Activated naive CD4-positive, alpha-beta T cell treated with anti-CD3 and anti-CD28 coated beads for 36 hours (primary cell): ENCODE data around the gene BMP6. TPM values are rescaled to one million over a fixed set of nuclear protein-coding genes. Genes with fewer than 3 reads are reported as not detected.

ENCODE experiments used
- CTCF ChIA-PET: fragments of 350-600 bp; sonication (Branson Sonifier 250); formaldehyde crosslinking; loops from one replicate; lab custom pipeline; 2021; ENCODE audit warnings: antibody characterized with exemption; lab: Charles Lee
- DNase-seq: peaks from one replicate; pipeline ENCODE4 v3.0.0-alpha.2; 2020
- H3K27ac Mint-ChIP-seq: one replicate; pipeline ENCODE4 v1.8.0; 2021; ENCODE audit warnings: mild to moderate bottlenecking, mixed read lengths
- H3K27me3 Mint-ChIP-seq: one replicate; pipeline ENCODE4 v1.8.0; 2021; ENCODE audit warnings: low read depth, mixed read lengths
- H3K36me3 Mint-ChIP-seq: one replicate; pipeline ENCODE4 v1.8.0; 2021; ENCODE audit warnings: low read depth, mixed read lengths
- H3K4me1 Mint-ChIP-seq: one replicate; pipeline ENCODE4 v1.8.0; 2021; ENCODE audit warnings: low read depth, mixed read lengths
- H3K4me3 Mint-ChIP-seq: one replicate; pipeline ENCODE4 v1.8.0; 2021; ENCODE audit warnings: mild to moderate bottlenecking, moderate library complexity, mixed read lengths
- H3K9me3 Mint-ChIP-seq: one replicate; pipeline ENCODE4 v1.8.0; 2021; ENCODE audit warnings: mixed read lengths
- intact Hi-C: fragments of 100-400 bp; cut with micrococcal nuclease; formaldehyde crosslinking; loops from one replicate; pipeline ENCODE4 v1.15.1; 2023
- total RNA-seq, 2 experiments: library from RNA; stranded (reverse); gene quantifications; one replicate each; pipeline ENCODE4 v1.2.3, GENCODE V29; 2021

Gene BMP6
- total RNA-seq, 2 experiments from 2014 or later = 0.32 to 0.36 TPM

DNA sequence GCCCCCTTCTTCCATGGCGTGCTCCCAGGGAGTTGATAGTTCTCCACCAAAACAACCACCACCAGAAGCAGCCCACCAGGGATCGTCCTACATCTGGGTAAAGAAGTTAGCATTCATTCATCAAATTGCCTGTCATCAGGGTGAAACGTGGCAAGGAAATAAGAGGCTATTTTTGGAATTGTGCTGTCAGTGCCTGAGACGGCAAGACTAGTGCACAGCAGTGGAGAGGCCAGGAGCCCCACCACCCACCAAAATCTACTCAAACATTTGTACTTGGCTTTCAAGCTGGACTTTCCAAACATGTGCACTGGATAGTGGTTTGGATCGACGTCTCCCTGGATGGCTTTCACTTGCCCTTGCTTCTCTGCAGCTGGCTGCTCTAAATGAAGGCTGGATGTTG lies 139.9 kb downstream of the BMP6 start:
- no peaks in the 10 kb centered on the region for H3K9me3 Mint-ChIP-seq
- CTCF ChIA-PET = no interaction called here
- peaks cover 3% of the 10 kb centered on the region for H3K27me3 Mint-ChIP-seq

GRCh38 chr6:7866526-7866925 lies 140.6 kb downstream of the BMP6 start:
- intact Hi-C loops = no loop called here
- H3K9me3 Mint-ChIP-seq = no peaks in the 10 kb centered on the region
- no peak for DNase-seq
- no peak overlapping the region for H3K4me3 Mint-ChIP-seq
- H3K36me3 Mint-ChIP-seq = no peaks in the 10 kb centered on the region
- peaks cover 3% of the 10 kb centered on the region for H3K27me3 Mint-ChIP-seq
- no peak overlapping the region for H3K27ac Mint-ChIP-seq
- no peaks in the 10 kb centered on the region for H3K4me1 Mint-ChIP-seq
- CTCF ChIA-PET = no interaction called here

More for the DNA sequence above, 139.9 kb downstream of the BMP6 start:
- DNase-seq = no peak
- intact Hi-C loops = no loop called here
- H3K36me3 Mint-ChIP-seq = no peaks in the 10 kb centered on the region
- no peaks in the 10 kb centered on the region for H3K4me1 Mint-ChIP-seq
- H3K27ac Mint-ChIP-seq = no peak overlapping the region
- H3K4me3 Mint-ChIP-seq = no peak overlapping the region

DNA sequence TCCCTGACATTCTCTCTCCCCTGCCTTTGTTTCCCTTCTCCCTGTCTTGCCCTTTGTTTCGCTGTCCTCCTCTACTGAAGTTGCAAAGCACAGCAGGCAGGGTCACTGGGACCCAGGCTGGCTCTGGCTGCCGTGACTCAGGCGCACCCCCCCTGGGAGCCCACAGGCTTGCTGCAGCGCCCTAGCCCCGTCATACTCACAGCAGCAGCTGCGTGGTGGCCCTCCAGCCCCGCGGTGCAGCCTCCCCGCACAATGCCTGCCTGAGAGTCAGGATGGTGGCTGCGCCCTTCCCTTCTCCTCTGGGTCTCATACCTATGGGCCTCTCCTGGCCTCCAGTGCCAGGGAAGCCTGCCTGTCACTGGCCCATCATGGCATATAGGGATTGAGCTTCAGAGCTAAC lies 143.0 kb downstream of the BMP6 start:
- CTCF ChIA-PET = no interaction called here
- Mint-ChIP-seq H3K27ac (no peak overlapping the region), H3K4me3 (no peak overlapping the region), H3K9me3 (peaks cover 12% of the 10 kb centered on the region), H3K4me1 (no peaks in the 10 kb centered on the region), H3K36me3 (no peaks in the 10 kb centered on the region), H3K27me3 (no peaks in the 10 kb centered on the region)
- DNase-seq = no peak
- intact Hi-C loops = no loop called here

GRCh38 chr6:7878401-7878964 lies 152.6 kb downstream of the BMP6 start:
- Mint-ChIP-seq H3K4me1 (no peaks in the 10 kb centered on the region), H3K36me3 (peaks cover 27% of the 10 kb centered on the region), H3K27ac (no peak overlapping the region), H3K9me3 (peaks cover 7% of the 10 kb centered on the region), H3K27me3 (no peaks in the 10 kb centered on the region), H3K4me3 (no peak overlapping the region)
- CTCF ChIA-PET = no interaction called here
- DNase-seq = no peak
- intact Hi-C loops = no loop called here

- DNase-seq = no peak
- no peak overlapping the region for H3K27ac Mint-ChIP-seq
- peaks cover 1% of the 10 kb centered on the region for H3K9me3 Mint-ChIP-seq
- no peaks in the 10 kb centered on the region for H3K4me1 Mint-ChIP-seq
- CTCF ChIA-PET = no interaction called here
- H3K27me3 Mint-ChIP-seq = no peaks in the 10 kb centered on the region
- H3K36me3 Mint-ChIP-seq = peaks cover 32% of the 10 kb centered on the region
- H3K4me3 Mint-ChIP-seq = no peak overlapping the region
- intact Hi-C loops = no loop called here
Observed at GRCh38 chr6:7879043-7879442, 153.1 kb downstream of the BMP6 start.

DNA sequence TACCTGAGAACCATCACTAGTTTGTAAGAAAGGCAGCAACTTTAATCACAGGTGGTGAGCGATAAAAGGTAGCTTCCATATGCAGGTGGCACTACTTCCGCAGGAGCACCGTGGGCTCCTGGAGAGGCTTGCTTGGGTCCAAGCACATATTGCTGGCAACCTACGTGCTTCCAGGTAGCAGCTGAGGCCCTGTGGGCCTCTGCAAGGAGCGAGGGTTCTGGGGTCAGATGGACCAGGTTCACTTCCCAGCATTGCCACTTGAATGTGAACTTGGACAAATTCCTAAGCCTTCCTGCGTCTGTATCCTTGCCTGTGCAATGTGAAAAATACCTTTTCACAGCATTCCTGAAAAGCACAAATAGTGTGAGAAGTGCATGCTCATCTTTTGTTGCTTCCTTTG lies 153.7 kb downstream of the BMP6 start:
- H3K4me1 Mint-ChIP-seq = no peaks in the 10 kb centered on the region
- no peaks in the 10 kb centered on the region for H3K9me3 Mint-ChIP-seq
- DNase-seq = no peak
- peaks cover 38% of the 10 kb centered on the region for H3K36me3 Mint-ChIP-seq
- H3K27me3 Mint-ChIP-seq = no peaks in the 10 kb centered on the region
- no peak overlapping the region for H3K27ac Mint-ChIP-seq
- no peak overlapping the region for H3K4me3 Mint-ChIP-seq
- intact Hi-C loops = no loop called here
- CTCF ChIA-PET = interaction anchor here (0.8 kb wide), 1 partner anchor 65 kb away, joined by 3 read pairs; no protein-coding TSS in a partner anchor

- CTCF ChIA-PET = interaction anchor here (0.8 kb wide), 1 partner anchor 66 kb away, joined by 3 read pairs; no protein-coding TSS in a partner anchor
- Mint-ChIP-seq H3K36me3 (peaks cover 43% of the 10 kb centered on the region), H3K4me1 (no peaks in the 10 kb centered on the region), H3K27ac (no peak overlapping the region), H3K9me3 (no peaks in the 10 kb centered on the region), H3K27me3 (no peaks in the 10 kb centered on the region), H3K4me3 (no peak overlapping the region)
- no peak for DNase-seq
- intact Hi-C loops = loop anchor here (10.0 kb wide), 1 partner anchor 575 kb away; no protein-coding TSS in a partner anchor
Observed at GRCh38 chr6:7879980-7880717, 154.2 kb downstream of the BMP6 start.

GRCh38 chr6:7880718-7881107 lies 154.8 kb downstream of the BMP6 start:
- no peaks in the 10 kb centered on the region for H3K9me3 Mint-ChIP-seq
- H3K27ac Mint-ChIP-seq = no peak overlapping the region
- H3K27me3 Mint-ChIP-seq = no peaks in the 10 kb centered on the region
- DNase-seq = no peak
- no peaks in the 10 kb centered on the region for H3K4me1 Mint-ChIP-seq
- H3K4me3 Mint-ChIP-seq = no peak overlapping the region
- CTCF ChIA-PET = no interaction called here
- H3K36me3 Mint-ChIP-seq = peaks cover 45% of the 10 kb centered on the region
- intact Hi-C loops = loop anchor here (10.0 kb wide), 1 partner anchor 576 kb away; no protein-coding TSS in a partner anchor

DNA sequence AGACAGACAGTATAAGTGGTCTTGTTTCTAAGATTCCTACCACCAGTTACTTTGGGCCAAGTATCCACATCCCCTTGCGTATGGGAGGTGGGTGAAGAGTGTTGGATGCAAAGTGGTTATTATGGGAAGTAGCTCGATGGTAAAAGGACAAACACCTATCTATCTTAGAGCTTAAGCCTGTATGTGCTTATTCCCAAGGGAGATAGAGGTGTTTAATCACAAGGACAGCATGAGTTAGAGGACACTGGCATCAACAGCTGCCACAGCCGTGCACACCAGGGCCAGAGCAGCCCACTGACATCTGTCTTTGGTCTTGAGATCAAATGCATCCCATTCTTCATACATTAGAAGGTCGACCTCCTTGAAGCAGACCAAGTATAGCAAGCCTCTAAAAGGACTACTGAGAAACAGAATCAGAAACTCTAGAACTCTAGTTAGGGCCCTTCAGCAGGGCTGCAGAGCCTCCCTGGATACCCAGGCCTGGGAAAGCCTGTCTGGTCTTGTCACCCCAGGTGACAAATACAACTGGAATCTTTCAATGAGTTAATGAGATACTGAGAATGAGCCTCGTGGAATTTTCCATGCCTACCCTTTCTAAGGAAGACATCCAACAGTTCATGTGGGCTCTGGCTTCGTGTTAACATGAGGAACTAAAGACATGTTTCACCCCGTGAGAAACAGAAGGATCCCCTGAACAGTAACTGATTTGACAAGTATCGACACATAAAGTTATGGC lies 156.0 kb downstream of the BMP6 start:
- H3K4me1 Mint-ChIP-seq = no peaks in the 10 kb centered on the region
- no peaks in the 10 kb centered on the region for H3K9me3 Mint-ChIP-seq
- H3K4me3 Mint-ChIP-seq = no peak overlapping the region
- H3K27ac Mint-ChIP-seq = no peak overlapping the region
- no peak for DNase-seq
- H3K36me3 Mint-ChIP-seq = peaks cover 56% of the 10 kb centered on the region
- CTCF ChIA-PET = no interaction called here
- H3K27me3 Mint-ChIP-seq = no peaks in the 10 kb centered on the region
- intact Hi-C loops = loop anchor here (10.0 kb wide), 1 partner anchor 577 kb away; no protein-coding TSS in a partner anchor

DNA sequence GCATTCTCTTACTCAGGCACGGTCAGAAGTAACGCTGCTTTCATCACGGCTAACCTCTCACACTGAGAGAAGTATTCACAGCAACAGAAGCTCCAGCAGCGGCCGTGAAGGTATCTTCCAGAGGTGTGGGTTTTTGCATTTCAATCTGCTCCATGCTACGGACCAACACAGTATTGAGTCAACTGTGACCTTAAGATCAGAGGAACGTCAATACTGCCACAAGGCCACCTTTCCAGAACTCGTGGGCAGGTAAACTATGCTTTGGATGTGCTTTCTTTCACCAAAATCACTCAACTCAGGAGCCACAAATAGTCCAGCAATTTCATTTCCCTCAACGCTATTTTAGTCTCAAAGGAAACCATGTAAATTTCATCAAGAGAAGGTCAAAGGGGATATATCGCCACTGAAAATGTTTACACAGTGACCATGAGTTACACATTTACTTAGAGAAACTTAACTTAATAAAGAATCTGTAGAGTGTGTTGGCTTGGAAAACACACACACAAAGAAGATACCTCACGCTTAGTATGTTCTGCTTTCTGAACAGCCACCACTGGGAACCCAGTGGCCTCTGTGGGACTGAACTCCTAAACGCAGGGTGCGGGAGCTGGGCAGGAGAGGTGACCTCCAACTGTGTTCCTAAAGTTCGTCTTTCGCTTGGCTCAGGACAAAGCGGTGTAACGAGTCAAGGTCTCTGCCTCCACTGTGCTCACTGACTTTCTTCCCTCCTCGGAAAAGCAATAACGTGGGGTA lies 156.8 kb downstream of the BMP6 start:
- peaks cover 63% of the 10 kb centered on the region for H3K36me3 Mint-ChIP-seq
- H3K4me1 Mint-ChIP-seq = no peaks in the 10 kb centered on the region
- no peak for DNase-seq
- no peak overlapping the region for H3K4me3 Mint-ChIP-seq
- intact Hi-C loops = loop anchor here (10.0 kb wide), 1 partner anchor 578 kb away; no protein-coding TSS in a partner anchor
- H3K27me3 Mint-ChIP-seq = no peaks in the 10 kb centered on the region
- CTCF ChIA-PET = no interaction called here
- H3K9me3 Mint-ChIP-seq = no peaks in the 10 kb centered on the region
- H3K27ac Mint-ChIP-seq = no peak overlapping the region

DNA sequence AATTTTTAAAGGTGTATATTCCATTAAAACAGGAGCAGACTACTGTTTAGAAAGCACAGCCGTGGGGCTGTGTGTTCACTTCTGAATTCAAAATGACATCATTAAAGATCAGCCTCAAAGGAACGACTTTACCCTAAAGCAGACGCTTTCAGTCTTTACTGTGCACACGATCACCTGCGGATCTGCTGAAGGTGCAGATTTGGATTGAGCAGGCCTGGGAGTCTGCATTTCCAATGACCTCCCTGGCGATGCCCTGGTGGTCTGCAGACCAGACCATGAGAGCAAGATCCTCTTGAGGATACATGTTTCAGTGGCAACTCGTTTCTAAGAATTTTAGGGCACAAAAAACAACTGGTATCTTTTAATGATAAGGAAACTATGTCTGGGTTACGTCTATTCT lies 157.5 kb downstream of the BMP6 start:
- H3K4me3 Mint-ChIP-seq = no peak overlapping the region
- H3K27ac Mint-ChIP-seq = no peak overlapping the region
- CTCF ChIA-PET = no interaction called here
- H3K9me3 Mint-ChIP-seq = no peaks in the 10 kb centered on the region
- no peaks in the 10 kb centered on the region for H3K27me3 Mint-ChIP-seq
- DNase-seq = no peak
- intact Hi-C loops = loop anchor here (10.0 kb wide), 1 partner anchor 579 kb away; no protein-coding TSS in a partner anchor
- H3K36me3 Mint-ChIP-seq = peaks cover 68% of the 10 kb centered on the region
- H3K4me1 Mint-ChIP-seq = no peaks in the 10 kb centered on the region

- H3K9me3 Mint-ChIP-seq = no peaks in the 10 kb centered on the region
- intact Hi-C loops = loop anchor here (10.0 kb wide), 1 partner anchor 581 kb away; no protein-coding TSS in a partner anchor
- CTCF ChIA-PET = no interaction called here
- no peak overlapping the region for H3K27ac Mint-ChIP-seq
- H3K4me1 Mint-ChIP-seq = no peaks in the 10 kb centered on the region
- no peak for DNase-seq
- H3K36me3 Mint-ChIP-seq = peaks cover 72% of the 10 kb centered on the region
- H3K4me3 Mint-ChIP-seq = no peak overlapping the region
- no peaks in the 10 kb centered on the region for H3K27me3 Mint-ChIP-seq
Observed at GRCh38 chr6:7886132-7886531, 160.2 kb downstream of the BMP6 start.
